Fibroblast of pulmonary artery (primary cell): ENCODE measurements around the gene RFX1.
A peak's percentile ranks its signal among the peaks of the same experiment; 100 is the strongest.
"Not testable (repeated sequence)": the region's sequence is repeated elsewhere in the genome, so short reads cannot be mapped to it uniquely, and the experiment has no call there.

Source experiments
- DNase-seq: peaks from one replicate; pipeline ENCODE4 v3.0.0-alpha.2; 2010; ENCODE audit warnings: low read depth
- H3K4me3 ChIP-seq: replicated peaks from 2 replicates; pipeline ENCODE4 v1.5.1; 2011; ENCODE audit warnings: low read depth, mild to moderate bottlenecking, control low read depth, low read length, moderate library complexity
- CTCF ChIP-seq: IDR thresholded peaks from 2 replicates; pipeline ENCODE4 v1.5.1; 2011; ENCODE audit warnings: mild to moderate bottlenecking, control low read depth, low read length, inconsistent platforms; ENCODE audit errors: missing control alignments

The RFX1 gene

DNA sequence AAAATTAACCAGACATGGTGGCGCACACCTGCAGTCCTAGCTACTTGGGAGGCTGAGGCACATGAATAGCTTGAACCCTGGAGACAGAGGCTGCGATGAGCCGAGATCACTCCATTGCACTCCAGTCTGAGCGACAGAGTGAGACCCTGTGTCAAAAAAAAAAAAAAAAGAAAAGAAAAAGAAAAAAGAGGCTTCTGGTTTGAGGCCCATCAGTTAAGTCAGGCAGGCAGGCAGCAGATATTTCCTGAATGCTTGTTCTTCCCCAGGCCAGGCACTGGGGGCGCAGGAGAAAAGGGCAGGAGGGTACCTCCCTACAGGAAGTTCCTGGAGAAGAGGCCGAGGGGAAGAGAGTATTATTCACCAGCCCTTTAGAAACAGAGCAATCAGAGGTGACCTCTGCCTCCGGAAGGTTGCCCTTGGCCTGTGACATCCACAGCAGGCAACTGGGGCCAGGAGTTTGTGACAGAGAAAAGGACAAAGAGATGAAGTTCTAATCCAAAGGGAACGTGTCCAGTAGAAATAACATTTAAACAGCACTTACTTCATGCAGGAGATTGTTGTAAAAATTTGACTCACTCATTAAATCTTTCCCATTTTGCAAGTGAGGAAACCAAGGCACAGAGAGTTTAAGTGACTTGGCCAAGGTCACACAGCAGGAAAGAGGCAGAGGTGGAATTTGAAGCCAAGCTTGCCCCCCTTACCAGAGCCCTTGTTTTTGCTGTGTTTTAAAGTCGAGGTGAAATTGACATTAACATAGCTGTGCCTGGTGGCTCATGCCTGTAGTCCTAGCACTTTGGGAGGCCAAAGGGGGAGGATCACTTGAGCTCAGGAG is 17.5 kb upstream of the RFX1 start:
- H3K4me3 ChIP-seq: no peak overlapping the region
- peak; percentile 69 for DNase-seq
- TF ChIP-seq CTCF: peak; percentile 68

DNA sequence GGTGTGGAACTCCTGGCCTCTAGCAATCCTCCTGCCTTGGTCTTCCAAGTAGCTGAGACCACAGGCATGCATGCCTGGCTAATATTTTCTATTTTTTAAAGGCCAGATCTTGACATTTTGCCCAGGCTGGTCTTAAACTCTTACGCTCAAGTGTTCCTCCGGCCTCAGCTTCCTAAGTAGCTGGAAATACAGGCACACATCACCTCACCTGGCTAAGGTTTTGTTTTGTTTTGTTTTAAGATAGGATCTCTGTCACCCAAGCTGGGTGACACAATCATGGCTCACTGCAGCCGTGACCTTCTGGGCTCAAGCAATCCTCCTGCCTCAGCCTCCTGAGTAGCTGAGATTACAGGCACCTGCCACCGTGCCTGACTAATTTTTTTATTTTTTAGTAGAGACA is 16.3 kb upstream of the RFX1 start:
- peak; percentile 32 for DNase-seq
- no peak for TF ChIP-seq CTCF
- H3K4me3 ChIP-seq: no peak overlapping the region

- TF ChIP-seq CTCF: no peak
Observed at GRCh38 chr19:14021474-14021873, 15.4 kb upstream of the RFX1 start.

DNA sequence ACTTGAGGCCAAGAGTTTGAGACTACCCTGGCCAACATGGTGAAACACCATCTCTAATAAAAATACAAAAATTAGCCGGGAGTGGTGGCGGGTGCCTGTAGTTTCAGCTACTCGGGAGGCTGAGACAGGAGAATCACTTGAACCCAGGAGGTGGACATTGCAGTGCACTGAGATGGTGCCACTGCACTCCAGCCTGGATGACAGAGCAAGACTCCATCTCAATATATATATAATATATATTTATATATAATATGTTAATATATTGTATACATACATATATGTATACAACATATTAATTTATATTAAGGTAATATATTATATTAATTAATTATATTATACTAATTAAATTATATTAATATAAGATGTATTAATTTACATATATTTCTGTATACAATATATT is 13.6 kb upstream of the RFX1 start:
- H3K4me3 ChIP-seq, DNase-seq: not testable (repeated sequence)

More at GRCh38 chr19:14021474-14021873, 15.4 kb upstream of the RFX1 start:
- DNase-seq: no peak
- no peak overlapping the region for H3K4me3 ChIP-seq

- H3K4me3 ChIP-seq: no peak overlapping the region
- DNase-seq: no peak
- no peak for TF ChIP-seq CTCF
Observed at GRCh38 chr19:14019100-14019499, 13.0 kb upstream of the RFX1 start.

DNA sequence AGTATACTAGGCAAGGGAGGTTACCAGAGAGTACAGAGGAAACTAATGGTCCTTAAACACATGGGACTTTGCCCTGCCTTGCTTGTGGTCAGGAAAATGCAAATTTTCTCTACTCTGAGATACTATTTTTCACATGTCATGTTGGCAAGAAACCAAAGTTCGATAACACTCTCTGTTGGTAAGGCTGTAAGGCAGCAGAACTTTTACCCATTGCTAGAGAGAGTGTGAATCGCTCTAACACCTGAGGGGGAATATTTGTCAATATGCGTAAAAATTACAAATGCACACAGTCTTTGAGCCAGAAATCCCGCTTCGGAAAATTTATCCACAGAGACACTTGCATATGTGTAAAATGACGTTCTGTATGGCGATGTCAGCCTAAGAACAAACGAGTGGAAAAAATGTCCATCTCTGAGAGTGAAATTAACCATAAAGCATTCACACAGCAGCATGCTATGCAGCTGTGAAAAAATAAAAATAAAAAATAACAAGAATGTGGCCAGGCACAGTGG is 9.5 kb upstream of the RFX1 start:
- H3K4me3 ChIP-seq: no peak overlapping the region
- no peak for TF ChIP-seq CTCF

DNA sequence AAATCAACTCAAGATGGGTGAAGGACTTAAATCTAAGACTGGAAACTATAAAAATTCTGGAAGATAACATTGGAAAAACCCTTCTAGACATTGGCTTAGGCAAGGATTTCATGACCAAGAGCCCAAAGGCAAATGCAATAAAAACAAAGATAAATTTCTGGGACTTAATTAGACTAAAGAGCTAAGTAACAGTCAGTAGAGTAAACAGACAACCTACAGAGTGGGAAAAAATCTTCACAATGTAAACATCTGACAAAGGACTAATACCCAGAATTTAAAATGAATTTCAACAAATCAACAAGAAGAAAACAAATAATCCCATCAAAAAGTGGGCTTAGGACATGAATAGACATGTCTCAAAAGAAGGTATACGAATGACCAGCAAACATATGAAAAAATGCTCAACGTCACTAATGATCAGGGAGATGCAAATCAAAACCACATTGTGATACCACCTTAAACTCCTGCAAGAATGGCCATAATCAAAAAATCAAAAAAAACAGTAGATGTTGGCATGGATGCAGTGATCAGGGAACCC is 6.3 kb upstream of the RFX1 start:
- no peak for TF ChIP-seq CTCF
- H3K4me3 ChIP-seq: no peak overlapping the region
- no peak for DNase-seq

More for the DNA sequence above, 9.5 kb upstream of the RFX1 start:
- no peak for DNase-seq
